HG02678 (cell line): ENCODE results near the gene USP5.

Source experiments
- ATAC-seq: cut with Tn5 transposase; IDR thresholded peaks from one replicate; pipeline ENCODE4 v1.9.1; 2021; ENCODE audit warnings: mild to moderate bottlenecking, moderate library complexity; ENCODE audit not compliant: unreplicated experiment

The USP5 gene

GRCh38 chr12:6914246-6914946, 62.4 kb downstream of the USP5 start, which contains the start of gene ENO2:
Gene ENO2, plus strand, starts transcription at chr12:6914580. Its CDS starts 1,253 bp downstream, at chr12:6915833.
- peak; percentile 81 for ATAC-seq

- no peak for ATAC-seq
Observed at GRCh38 chr12:6914947-6915788, 63.2 kb downstream of the USP5 start.

GRCh38 chr12:6915789-6916285, 63.9 kb downstream of the USP5 start:
- ATAC-seq, result no peak
